HG02970 (cell line): ENCODE data around the gene GPR26.

Source experiments
- ATAC-seq: cut with Tn5 transposase; IDR thresholded peaks from one replicate; pipeline ENCODE4 v1.9.1; 2021; ENCODE audit warnings: mild to moderate bottlenecking, moderate library complexity, moderate number of reproducible peaks; ENCODE audit not compliant: unreplicated experiment, low FRiP score

The GPR26 gene

GRCh38 chr10:123666318-123667236 lies at the start of gene GPR26:
Gene GPR26, plus strand, starts transcription at chr10:123666355. Its CDS starts 53 bp downstream, at chr10:123666408.
- ATAC-seq = no peak

GRCh38 chr10:123618224-123618623 lies 47.9 kb upstream of the GPR26 start:
- no peak for ATAC-seq

- ATAC-seq = no peak
Measured at GRCh38 chr10:123619067-123619855, 46.9 kb upstream of the GPR26 start.

GRCh38 chr10:123620621-123621020 lies 45.5 kb upstream of the GPR26 start:
- ATAC-seq = no peak

- ATAC-seq = no peak
Measured at GRCh38 chr10:123621492-123621891, 44.7 kb upstream of the GPR26 start.

GRCh38 chr10:123621916-123622315 lies 44.2 kb upstream of the GPR26 start:
- no peak for ATAC-seq

- ATAC-seq = no peak
Measured at GRCh38 chr10:123622381-123622780, 43.8 kb upstream of the GPR26 start.

GRCh38 chr10:123624086-123624485 lies 42.1 kb upstream of the GPR26 start:
- no peak for ATAC-seq

- no peak for ATAC-seq
Measured at GRCh38 chr10:123633106-123633505, 33.0 kb upstream of the GPR26 start.

- no peak for ATAC-seq
Measured at GRCh38 chr10:123633636-123634035, 32.5 kb upstream of the GPR26 start.

- ATAC-seq = no peak
Measured at GRCh38 chr10:123634221-123634620, 31.9 kb upstream of the GPR26 start.

- ATAC-seq = no peak
Measured at GRCh38 chr10:123635131-123635530, 31.0 kb upstream of the GPR26 start.

- ATAC-seq = no peak
Measured at GRCh38 chr10:123635745-123636144, 30.4 kb upstream of the GPR26 start.

- ATAC-seq = no peak
Measured at GRCh38 chr10:123636598-123637325, 29.4 kb upstream of the GPR26 start.

- no peak for ATAC-seq
Measured at GRCh38 chr10:123637326-123637880, 28.8 kb upstream of the GPR26 start.

- no peak for ATAC-seq
Measured at GRCh38 chr10:123639131-123639530, 27.0 kb upstream of the GPR26 start.

- ATAC-seq = no peak
Measured at GRCh38 chr10:123640016-123640535, 26.1 kb upstream of the GPR26 start.

- no peak for ATAC-seq
Measured at GRCh38 chr10:123642293-123642692, 23.9 kb upstream of the GPR26 start.

- no peak for ATAC-seq
Measured at GRCh38 chr10:123642697-123643096, 23.5 kb upstream of the GPR26 start.

- ATAC-seq = no peak
Measured at GRCh38 chr10:123643315-123643714, 22.8 kb upstream of the GPR26 start.
